Measurements from ENCODE around the gene FXYD3. TPM values are rescaled to one million over a fixed set of nuclear protein-coding genes. Genes with fewer than 3 reads are reported as not detected.

Gene FXYD3
- total and polyA plus RNA-seq, 2 of the 13 experiments (the other 11 are each of a cell fraction or from before 2014, with no cell fraction given), result 4.9 TPM; not detected in 1

DNA sequence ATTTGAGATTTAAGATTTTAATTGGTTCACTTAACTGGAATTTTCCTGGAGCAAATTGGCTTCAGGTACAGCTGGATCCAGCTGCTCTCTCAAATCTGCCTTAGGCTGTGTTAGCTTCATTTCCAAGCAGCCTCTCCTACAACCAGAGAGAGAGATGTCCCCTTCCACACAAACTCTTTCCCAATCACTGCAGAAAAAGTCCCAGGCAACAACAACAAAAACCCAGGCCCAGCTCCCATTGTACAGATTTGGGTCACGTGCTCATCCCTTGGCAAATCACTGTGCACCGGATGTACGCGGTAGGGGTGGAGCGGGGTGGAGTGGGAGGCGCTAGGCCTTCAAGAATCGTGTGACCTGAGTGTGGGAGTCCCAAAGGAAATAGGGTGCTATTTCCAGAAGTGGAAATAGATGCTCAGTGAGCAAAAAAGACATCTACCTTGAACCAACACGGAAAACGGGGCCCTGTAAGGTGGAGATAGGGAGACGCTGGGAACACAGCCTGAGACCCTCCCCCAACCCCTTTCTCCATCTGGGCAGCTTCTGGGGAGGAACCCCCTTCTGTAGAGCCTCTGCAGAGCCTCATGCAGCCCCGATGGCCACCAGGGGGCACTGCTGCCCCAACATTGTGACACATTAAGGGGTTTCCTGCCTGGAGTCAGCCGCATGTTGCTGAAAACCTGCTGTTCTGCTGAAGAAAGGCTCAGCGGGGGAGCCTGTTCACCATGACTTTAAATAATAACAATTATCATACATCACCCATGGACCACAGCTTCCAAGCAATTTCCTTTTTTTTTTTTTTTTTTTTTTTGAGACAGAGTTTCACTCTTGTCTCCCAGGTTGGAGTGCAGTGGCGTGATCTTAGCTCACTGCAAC lies 48.7 kb upstream of the FXYD3 start (continued):
- TF ChIP-seq, protein P1, sequence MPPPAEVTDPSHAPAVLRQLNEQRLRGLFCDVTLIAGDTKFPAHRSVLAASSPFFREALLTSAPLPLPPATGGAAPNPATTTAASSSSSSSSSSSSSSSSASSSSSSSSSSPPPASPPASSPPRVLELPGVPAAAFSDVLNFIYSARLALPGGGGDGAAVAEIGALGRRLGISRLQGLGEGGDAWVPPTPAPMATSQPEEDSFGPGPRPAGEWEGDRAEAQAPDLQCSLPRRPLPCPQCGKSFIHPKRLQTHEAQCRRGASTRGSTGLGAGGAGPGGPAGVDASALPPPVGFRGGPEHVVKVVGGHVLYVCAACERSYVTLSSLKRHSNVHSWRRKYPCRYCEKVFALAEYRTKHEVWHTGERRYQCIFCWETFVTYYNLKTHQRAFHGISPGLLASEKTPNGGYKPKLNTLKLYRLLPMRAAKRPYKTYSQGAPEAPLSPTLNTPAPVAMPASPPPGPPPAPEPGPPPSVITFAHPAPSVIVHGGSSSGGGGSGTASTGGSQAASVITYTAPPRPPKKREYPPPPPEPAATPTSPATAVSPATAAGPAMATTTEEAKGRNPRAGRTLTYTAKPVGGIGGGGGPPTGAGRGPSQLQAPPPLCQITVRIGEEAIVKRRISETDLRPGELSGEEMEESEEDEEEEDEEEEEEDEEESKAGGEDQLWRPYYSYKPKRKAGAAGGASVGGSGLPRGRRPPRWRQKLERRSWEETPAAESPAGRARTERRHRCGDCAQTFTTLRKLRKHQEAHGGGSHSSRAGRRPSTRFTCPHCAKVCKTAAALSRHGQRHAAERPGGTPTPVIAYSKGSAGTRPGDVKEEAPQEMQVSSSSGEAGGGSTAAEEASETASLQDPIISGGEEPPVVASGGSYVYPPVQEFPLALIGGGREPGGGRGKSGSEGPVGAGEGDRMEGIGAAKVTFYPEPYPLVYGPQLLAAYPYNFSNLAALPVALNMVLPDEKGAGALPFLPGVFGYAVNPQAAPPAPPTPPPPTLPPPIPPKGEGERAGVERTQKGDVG (CRISPR knock-in tag; IDR thresholded peaks at IDR 0.05; ENCODE audit: borderline replicate concordance), result no peak
- TF ChIP-seq, protein P2, sequence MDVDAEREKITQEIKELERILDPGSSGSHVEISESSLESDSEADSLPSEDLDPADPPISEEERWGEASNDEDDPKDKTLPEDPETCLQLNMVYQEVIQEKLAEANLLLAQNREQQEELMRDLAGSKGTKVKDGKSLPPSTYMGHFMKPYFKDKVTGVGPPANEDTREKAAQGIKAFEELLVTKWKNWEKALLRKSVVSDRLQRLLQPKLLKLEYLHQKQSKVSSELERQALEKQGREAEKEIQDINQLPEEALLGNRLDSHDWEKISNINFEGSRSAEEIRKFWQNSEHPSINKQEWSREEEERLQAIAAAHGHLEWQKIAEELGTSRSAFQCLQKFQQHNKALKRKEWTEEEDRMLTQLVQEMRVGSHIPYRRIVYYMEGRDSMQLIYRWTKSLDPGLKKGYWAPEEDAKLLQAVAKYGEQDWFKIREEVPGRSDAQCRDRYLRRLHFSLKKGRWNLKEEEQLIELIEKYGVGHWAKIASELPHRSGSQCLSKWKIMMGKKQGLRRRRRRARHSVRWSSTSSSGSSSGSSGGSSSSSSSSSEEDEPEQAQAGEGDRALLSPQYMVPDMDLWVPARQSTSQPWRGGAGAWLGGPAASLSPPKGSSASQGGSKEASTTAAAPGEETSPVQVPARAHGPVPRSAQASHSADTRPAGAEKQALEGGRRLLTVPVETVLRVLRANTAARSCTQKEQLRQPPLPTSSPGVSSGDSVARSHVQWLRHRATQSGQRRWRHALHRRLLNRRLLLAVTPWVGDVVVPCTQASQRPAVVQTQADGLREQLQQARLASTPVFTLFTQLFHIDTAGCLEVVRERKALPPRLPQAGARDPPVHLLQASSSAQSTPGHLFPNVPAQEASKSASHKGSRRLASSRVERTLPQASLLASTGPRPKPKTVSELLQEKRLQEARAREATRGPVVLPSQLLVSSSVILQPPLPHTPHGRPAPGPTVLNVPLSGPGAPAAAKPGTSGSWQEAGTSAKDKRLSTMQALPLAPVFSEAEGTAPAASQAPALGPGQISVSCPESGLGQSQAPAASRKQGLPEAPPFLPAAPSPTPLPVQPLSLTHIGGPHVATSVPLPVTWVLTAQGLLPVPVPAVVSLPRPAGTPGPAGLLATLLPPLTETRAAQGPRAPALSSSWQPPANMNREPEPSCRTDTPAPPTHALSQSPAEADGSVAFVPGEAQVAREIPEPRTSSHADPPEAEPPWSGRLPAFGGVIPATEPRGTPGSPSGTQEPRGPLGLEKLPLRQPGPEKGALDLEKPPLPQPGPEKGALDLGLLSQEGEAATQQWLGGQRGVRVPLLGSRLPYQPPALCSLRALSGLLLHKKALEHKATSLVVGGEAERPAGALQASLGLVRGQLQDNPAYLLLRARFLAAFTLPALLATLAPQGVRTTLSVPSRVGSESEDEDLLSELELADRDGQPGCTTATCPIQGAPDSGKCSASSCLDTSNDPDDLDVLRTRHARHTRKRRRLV (CRISPR knock-in tag; IDR thresholded peaks at IDR 0.05), result 0 out of 2 replicates have a peak, but pooled peaks have one; percentile 29
- no peak for TF ChIP-seq FOSL1 (CRISPR knock-in tag; IDR thresholded peaks at IDR 0.05; ENCODE audit: borderline replicate concordance)
- TF ChIP-seq NFRKB (IDR thresholded peaks at IDR 0.05), result no peak
- TF ChIP-seq ATF7-NPFF (CRISPR knock-in tag; IDR thresholded peaks at IDR 0.05; ENCODE audit: low read depth), result no peak
- TF ChIP-seq, protein P3, sequence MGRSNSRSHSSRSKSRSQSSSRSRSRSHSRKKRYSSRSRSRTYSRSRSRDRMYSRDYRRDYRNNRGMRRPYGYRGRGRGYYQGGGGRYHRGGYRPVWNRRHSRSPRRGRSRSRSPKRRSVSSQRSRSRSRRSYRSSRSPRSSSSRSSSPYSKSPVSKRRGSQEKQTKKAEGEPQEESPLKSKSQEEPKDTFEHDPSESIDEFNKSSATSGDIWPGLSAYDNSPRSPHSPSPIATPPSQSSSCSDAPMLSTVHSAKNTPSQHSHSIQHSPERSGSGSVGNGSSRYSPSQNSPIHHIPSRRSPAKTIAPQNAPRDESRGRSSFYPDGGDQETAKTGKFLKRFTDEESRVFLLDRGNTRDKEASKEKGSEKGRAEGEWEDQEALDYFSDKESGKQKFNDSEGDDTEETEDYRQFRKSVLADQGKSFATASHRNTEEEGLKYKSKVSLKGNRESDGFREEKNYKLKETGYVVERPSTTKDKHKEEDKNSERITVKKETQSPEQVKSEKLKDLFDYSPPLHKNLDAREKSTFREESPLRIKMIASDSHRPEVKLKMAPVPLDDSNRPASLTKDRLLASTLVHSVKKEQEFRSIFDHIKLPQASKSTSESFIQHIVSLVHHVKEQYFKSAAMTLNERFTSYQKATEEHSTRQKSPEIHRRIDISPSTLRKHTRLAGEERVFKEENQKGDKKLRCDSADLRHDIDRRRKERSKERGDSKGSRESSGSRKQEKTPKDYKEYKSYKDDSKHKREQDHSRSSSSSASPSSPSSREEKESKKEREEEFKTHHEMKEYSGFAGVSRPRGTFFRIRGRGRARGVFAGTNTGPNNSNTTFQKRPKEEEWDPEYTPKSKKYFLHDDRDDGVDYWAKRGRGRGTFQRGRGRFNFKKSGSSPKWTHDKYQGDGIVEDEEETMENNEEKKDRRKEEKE (IDR thresholded peaks at IDR 0.05), result no peak
- TF ChIP-seq HNRNPUL1 (IDR thresholded peaks at IDR 0.05; ENCODE audit: low read depth, low read length), result no peak
- TF ChIP-seq NFYB (CRISPR knock-in tag; IDR thresholded peaks at IDR 0.05), result peak; percentile 70
- TF ChIP-seq HNF4G (IDR thresholded peaks at IDR 0.05; ENCODE audit: borderline replicate concordance, low read depth, low read length), result no peak
- no peak for TF ChIP-seq HNF4G (CRISPR knock-in tag; IDR thresholded peaks at IDR 0.05; ENCODE audit: borderline replicate concordance, low read depth)
- TF ChIP-seq ZNF264 (CRISPR knock-in tag; IDR thresholded peaks at IDR 0.05), result no peak
- no peak for TF ChIP-seq ZNF598 (CRISPR knock-in tag; IDR thresholded peaks at IDR 0.05; ENCODE audit: borderline replicate concordance)
- TF ChIP-seq ZNF713 (CRISPR knock-in tag; IDR thresholded peaks at IDR 0.05), result no peak
- TF ChIP-seq, protein P4, sequence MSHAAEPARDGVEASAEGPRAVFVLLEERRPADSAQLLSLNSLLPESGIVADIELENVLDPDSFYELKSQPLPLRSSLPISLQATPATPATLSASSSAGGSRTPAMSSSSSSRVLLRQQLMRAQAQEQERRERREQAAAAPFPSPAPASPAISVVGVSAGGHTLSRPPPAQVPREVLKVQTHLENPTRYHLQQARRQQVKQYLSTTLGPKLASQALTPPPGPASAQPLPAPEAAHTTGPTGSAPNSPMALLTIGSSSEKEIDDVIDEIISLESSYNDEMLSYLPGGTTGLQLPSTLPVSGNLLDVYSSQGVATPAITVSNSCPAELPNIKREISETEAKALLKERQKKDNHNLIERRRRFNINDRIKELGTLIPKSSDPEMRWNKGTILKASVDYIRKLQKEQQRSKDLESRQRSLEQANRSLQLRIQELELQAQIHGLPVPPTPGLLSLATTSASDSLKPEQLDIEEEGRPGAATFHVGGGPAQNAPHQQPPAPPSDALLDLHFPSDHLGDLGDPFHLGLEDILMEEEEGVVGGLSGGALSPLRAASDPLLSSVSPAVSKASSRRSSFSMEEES (CRISPR knock-in tag; IDR thresholded peaks at IDR 0.05), result no peak
- TF ChIP-seq TCF12 (IDR thresholded peaks at IDR 0.05), result no peak
- TF ChIP-seq TCF12 (CRISPR knock-in tag; IDR thresholded peaks at IDR 0.05), result peak; percentile 45; the same call in 1 of the 2 replicates
